Kidney (tissue), 14 donors: ENCODE results near the gene EGR2. TPM values are rescaled to one million over a fixed set of nuclear protein-coding genes. Genes with fewer than 3 reads are reported as not detected.

ENCODE experiments used
- DNase-seq, 5 donors: peaks; one replicate each; pipeline ENCODE4 v3.0.0-alpha.2; 2013 to 2020
- FAIRE-seq: peaks from 2 replicates; lab custom pipeline; 2012; peaks lifted over from hg19 to GRCh38; lab: Jason Lieb, UNC
- H3K27ac ChIP-seq, 2 donors: one replicate each; pipeline ENCODE4 v1.7.0; 2013; ENCODE audit warnings: low read depth in 2 of 2, low read length in 2 of 2, inconsistent platforms in 1 of 2
- H3K27me3 ChIP-seq: one replicate; pipeline ENCODE4 v1.7.1; 2013; ENCODE audit warnings: low read length, inconsistent platforms; ENCODE audit not compliant: control insufficient read depth, insufficient read depth
- H3K36me3 ChIP-seq, 3 donors: one replicate each; pipeline versions ENCODE4 v1.7.0 to v1.7.1; 2013; ENCODE audit warnings: low read length in 3 of 3, control low read depth in 1 of 3, inconsistent platforms in 1 of 3; ENCODE audit not compliant: insufficient read depth in 3 of 3, control insufficient read depth in 2 of 3
- H3K4me1 ChIP-seq, 3 donors: one replicate each; pipeline versions ENCODE4 v1.7.0 to v1.7.1; 2013; ENCODE audit warnings: low read length in 3 of 3, inconsistent platforms in 1 of 3, low read depth in 1 of 3; ENCODE audit not compliant: control insufficient read depth in 2 of 3, insufficient read depth in 2 of 3
- H3K4me3 ChIP-seq, 3 donors: one replicate each; pipeline versions ENCODE4 v1.7.0 to v1.8.1; 2013; ENCODE audit warnings: low read length in 3 of 3, control low read depth in 1 of 3, inconsistent platforms in 1 of 3
- H3K9ac ChIP-seq, 3 donors: one replicate each; pipeline versions ENCODE4 v1.7.0 to v1.7.1; 2013; ENCODE audit warnings: low read length in 3 of 3, control low read depth in 1 of 3, inconsistent platforms in 1 of 3
- H3K9me3 ChIP-seq, 3 donors: one replicate each; pipeline versions ENCODE4 v1.7.0 to v1.7.1; 2013; ENCODE audit warnings: low read length in 3 of 3, control low read depth in 1 of 3, inconsistent platforms in 1 of 3; ENCODE audit not compliant: control insufficient read depth in 2 of 3, insufficient read depth in 1 of 3
- intact Hi-C: fragments of 100-400 bp; cut with DNase I; formaldehyde crosslinking; loops from one replicate; pipeline ENCODE4 v1.11.1; 2022
- polyA plus RNA-seq: library from polyadenylated mRNA; stranded (reverse); fragments of 350-450 nt; fragmentation: Illumina TruSeq; extraction: RNeasy Lipid Tissue Mini Kit (QIAGEN cat#74804); gene quantifications from one replicate; pipeline ENCODE4 v1.2.3, GENCODE V29; 2014; ENCODE audit warnings: low read depth, low replicate concordance; ENCODE audit not compliant: insufficient read depth
- total RNA-seq: library from RNA; stranded (reverse); fragmentation: NEBNext Ultra II Directional; extraction: Animal tissue kit (Norgen Biotek cat#: 25700); gene quantifications from one replicate; pipeline ENCODE4 v1.2.1, GENCODE V29; 2021
- TF ChIP-seq, protein P1 (sequence below): IDR thresholded peaks from 3 replicates; pipeline ENCODE4 v1.5.1; 2012; ENCODE audit warnings: mild to moderate bottlenecking, moderate library complexity, borderline replicate concordance; ENCODE audit not compliant: insufficient read depth; ENCODE audit errors: extremely low read depth
- donor health status: control.
- donor health status: control.
- donor health status: control.
- donor health status: control.
- donor health status: control.
- donor health status: DM: yes; HTN: yes; CAD: no.
- donor health status: Normal renal cell carcinoma (clear cell type).

Gene EGR2
- total and polyA plus RNA-seq, 2 donors from 2014 or later, result 0.30 to 1.6 TPM

- intact Hi-C loops, result no loop called here
- H3K9ac ChIP-seq, result no peak overlapping the region
- TF ChIP-seq, protein P1, sequence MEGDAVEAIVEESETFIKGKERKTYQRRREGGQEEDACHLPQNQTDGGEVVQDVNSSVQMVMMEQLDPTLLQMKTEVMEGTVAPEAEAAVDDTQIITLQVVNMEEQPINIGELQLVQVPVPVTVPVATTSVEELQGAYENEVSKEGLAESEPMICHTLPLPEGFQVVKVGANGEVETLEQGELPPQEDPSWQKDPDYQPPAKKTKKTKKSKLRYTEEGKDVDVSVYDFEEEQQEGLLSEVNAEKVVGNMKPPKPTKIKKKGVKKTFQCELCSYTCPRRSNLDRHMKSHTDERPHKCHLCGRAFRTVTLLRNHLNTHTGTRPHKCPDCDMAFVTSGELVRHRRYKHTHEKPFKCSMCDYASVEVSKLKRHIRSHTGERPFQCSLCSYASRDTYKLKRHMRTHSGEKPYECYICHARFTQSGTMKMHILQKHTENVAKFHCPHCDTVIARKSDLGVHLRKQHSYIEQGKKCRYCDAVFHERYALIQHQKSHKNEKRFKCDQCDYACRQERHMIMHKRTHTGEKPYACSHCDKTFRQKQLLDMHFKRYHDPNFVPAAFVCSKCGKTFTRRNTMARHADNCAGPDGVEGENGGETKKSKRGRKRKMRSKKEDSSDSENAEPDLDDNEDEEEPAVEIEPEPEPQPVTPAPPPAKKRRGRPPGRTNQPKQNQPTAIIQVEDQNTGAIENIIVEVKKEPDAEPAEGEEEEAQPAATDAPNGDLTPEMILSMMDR, result no peak
- H3K27me3 ChIP-seq, result no peaks in the 10 kb centered on the region
- no peaks in the 10 kb centered on the region for H3K9me3 ChIP-seq
- H3K27ac ChIP-seq, result no peak overlapping the region
- no peak for FAIRE-seq
- no peaks in the 10 kb centered on the region for H3K4me1 ChIP-seq
- H3K36me3 ChIP-seq, result no peaks in the 10 kb centered on the region
- no peak overlapping the region for H3K4me3 ChIP-seq
- DNase-seq, result no peak
These were observed 20.4 kb downstream of the EGR2 start for GRCh38 chr10:62795762-62796161.

DNA sequence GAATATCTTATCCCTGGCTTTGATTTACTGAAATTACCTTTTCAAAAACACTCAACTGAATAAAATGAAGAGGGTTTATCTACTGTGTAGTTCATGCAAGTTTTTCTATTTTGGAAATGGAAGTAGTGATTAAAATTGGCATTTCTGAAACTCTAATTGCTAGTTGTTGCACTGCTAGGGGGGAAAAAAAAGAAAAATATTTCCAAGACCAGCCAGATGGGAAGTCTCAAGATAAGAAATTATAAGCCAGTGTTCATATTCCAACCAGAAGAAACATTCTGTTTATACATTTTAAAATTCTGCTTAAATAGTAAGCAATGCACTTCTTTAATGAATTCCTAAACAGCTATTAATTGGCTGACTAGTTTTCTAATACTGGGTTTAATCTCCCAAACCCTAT, 21.1 kb downstream of the EGR2 start:
- Histone ChIP-seq H3K9me3 (no peaks in the 10 kb centered on the region), H3K27ac (no peak overlapping the region), H3K4me3 (no peak overlapping the region), H3K27me3 (no peaks in the 10 kb centered on the region), H3K9ac (no peak overlapping the region), H3K4me1 (no peaks in the 10 kb centered on the region), H3K36me3 (no peaks in the 10 kb centered on the region)
- intact Hi-C loops, result no loop called here
- no peak for FAIRE-seq
- TF ChIP-seq, protein P1, result no peak
- peak in 1 of 5 donors; percentile 63 for DNase-seq

DNA sequence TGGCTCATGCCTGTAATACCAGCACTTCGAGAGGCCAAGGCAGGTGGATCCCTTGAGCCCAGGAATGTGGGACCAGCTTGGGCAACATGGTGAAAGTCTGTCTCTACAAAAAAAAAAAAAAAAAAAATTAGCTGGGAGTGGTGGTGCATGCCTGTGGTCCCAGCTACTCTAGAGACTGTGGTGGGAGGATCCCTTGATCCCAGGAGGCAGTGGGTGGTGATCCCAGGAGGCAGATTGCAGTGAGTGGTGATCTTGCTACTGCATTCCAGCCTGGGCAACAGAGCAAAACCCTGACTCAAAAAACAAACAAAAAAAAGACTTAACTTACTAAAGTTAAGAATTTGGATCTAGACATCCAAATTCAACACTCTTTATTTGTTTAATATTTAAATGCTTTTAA, 21.9 kb downstream of the EGR2 start:
- no peak for FAIRE-seq
- no peak overlapping the region for H3K4me3 ChIP-seq

More for the DNA sequence above, 21.9 kb downstream of the EGR2 start:
- Histone ChIP-seq H3K9me3 (no peaks in the 10 kb centered on the region), H3K4me1 (no peaks in the 10 kb centered on the region), H3K27me3 (no peaks in the 10 kb centered on the region), H3K27ac (no peak overlapping the region), H3K9ac (no peak overlapping the region), H3K36me3 (no peaks in the 10 kb centered on the region)
- no peak for DNase-seq
- intact Hi-C loops, result no loop called here
- TF ChIP-seq, protein P1, result no peak
